OCI-LY1 (cell line): ENCODE measurements around the gene AK5.

Source experiments
- CTCF ChIP-seq: fragments of 200-600 bp; sonication (generic), shearing (Covaris generic); IDR thresholded peaks from 2 replicates; pipeline ENCODE4 v1.5.1; 2017; ENCODE audit warnings: mild to moderate bottlenecking, antibody characterized with exemption, low read length, moderate library complexity, mixed read lengths
- EZH2 ChIP-seq: fragments of 200-600 bp; sonication (generic), shearing (Covaris generic); IDR thresholded peaks from 2 replicates; pipeline ENCODE4 v1.8.0; 2017; ENCODE audit warnings: borderline replicate concordance, mixed run types, mild to moderate bottlenecking, antibody characterized with exemption, low read length, moderate library complexity, mixed read lengths

GRCh38 chr1:77360256-77360655, 78.4 kb downstream of the AK5 start:
- TF ChIP-seq CTCF (no peak), EZH2 (no peak)
